ENCODE measurements around the gene UBAP1L.
"Not testable (repeated sequence)": the region's sequence is repeated elsewhere in the genome, so short reads cannot be mapped to it uniquely, and the experiment has no call there.

The UBAP1L gene

GRCh38 chr15:65093793-65094170, 21.2 kb downstream of the UBAP1L start:
- not testable (repeated sequence) for H3K27ac ChIP-seq (ENCODE audit: low read depth, low read length); H3K9ac ChIP-seq (ENCODE audit: low read length in 5 of 5); H3K4me3 ChIP-seq (ENCODE audit: low read depth in 1 of 5, low read length in 5 of 5); H3K9me3 ChIP-seq (ENCODE audit: control insufficient read depth in 5 of 5, low read length in 5 of 5); H3K27me3 ChIP-seq (ENCODE audit: control insufficient read depth in 5 of 5, insufficient read depth in 4 of 5, low read length in 5 of 5)
- Histone ChIP-seq H3K36me3 (ENCODE audit: control insufficient read depth in 5 of 5, insufficient read depth in 5 of 5, low read length in 5 of 5) (peaks cover 6 to 29% (median 22%) of the 10 kb centered on the region in 5 donors), H3K4me1 (ENCODE audit: control insufficient read depth in 5 of 5, insufficient read depth in 5 of 5, low read length in 5 of 5) (peaks cover 2 to 24% (median 20%) of the 10 kb centered on the region in 5 donors)

GRCh38 chr15:65092911-65093792, 21.8 kb downstream of the UBAP1L start:
- no peaks in the 10 kb centered on the region for H3K27me3 ChIP-seq (ENCODE audit: control insufficient read depth in 5 of 5, insufficient read depth in 4 of 5, low read length in 5 of 5)
- no peak overlapping the region for H3K9ac ChIP-seq (ENCODE audit: low read length in 5 of 5)
- no peaks in the 10 kb centered on the region for H3K9me3 ChIP-seq (ENCODE audit: control insufficient read depth in 5 of 5, low read length in 5 of 5)
- H3K4me1 ChIP-seq (ENCODE audit: control insufficient read depth in 5 of 5, insufficient read depth in 5 of 5, low read length in 5 of 5): peaks cover 4 to 30% (median 26%) of the 10 kb centered on the region in 5 donors
- peaks cover 1 to 23% (median 17%) of the 10 kb centered on the region in 5 donors for H3K36me3 ChIP-seq (ENCODE audit: control insufficient read depth in 5 of 5, insufficient read depth in 5 of 5, low read length in 5 of 5)
- H3K4me3 ChIP-seq (ENCODE audit: low read depth in 1 of 5, low read length in 5 of 5): no peak overlapping the region
- H3K27ac ChIP-seq (ENCODE audit: low read depth, low read length): no peak overlapping the region

- H3K27me3 ChIP-seq (ENCODE audit: control insufficient read depth in 5 of 5, insufficient read depth in 4 of 5, low read length in 5 of 5): no peaks in the 10 kb centered on the region
- peak overlapping the region in 2 of 5 donors; percentile 6 to 35 for H3K9ac ChIP-seq (ENCODE audit: low read length in 5 of 5)
- H3K4me3 ChIP-seq (ENCODE audit: low read depth in 1 of 5, low read length in 5 of 5): no peak overlapping the region
- H3K4me1 ChIP-seq (ENCODE audit: control insufficient read depth in 5 of 5, insufficient read depth in 5 of 5, low read length in 5 of 5): peaks cover 8 to 40% (median 36%) of the 10 kb centered on the region in 5 donors
- H3K9me3 ChIP-seq (ENCODE audit: control insufficient read depth in 5 of 5, low read length in 5 of 5): no peaks in the 10 kb centered on the region
- peak overlapping the region; percentile 37 for H3K27ac ChIP-seq (ENCODE audit: low read depth, low read length)
- H3K36me3 ChIP-seq (ENCODE audit: control insufficient read depth in 5 of 5, insufficient read depth in 5 of 5, low read length in 5 of 5): peaks cover 0 to 13% (median 7%) of the 10 kb centered on the region in 5 donors
Observed at GRCh38 chr15:65091946-65092770, 22.8 kb downstream of the UBAP1L start.

GRCh38 chr15:65089206-65089824, 25.7 kb downstream of the UBAP1L start:
- Histone ChIP-seq H3K4me1 (ENCODE audit: control insufficient read depth in 5 of 5, insufficient read depth in 5 of 5, low read length in 5 of 5) (peaks cover 8 to 57% (median 38%) of the 10 kb centered on the region in 5 donors), H3K4me3 (ENCODE audit: low read depth in 1 of 5, low read length in 5 of 5) (peak overlapping the region in 1 of 5 donors; percentile 6), H3K36me3 (ENCODE audit: control insufficient read depth in 5 of 5, insufficient read depth in 5 of 5, low read length in 5 of 5) (peaks cover 0 to 6% (median 0%) of the 10 kb centered on the region in 5 donors), H3K9me3 (ENCODE audit: control insufficient read depth in 5 of 5, low read length in 5 of 5) (no peaks in the 10 kb centered on the region), H3K27ac (ENCODE audit: low read depth, low read length) (peak overlapping the region; percentile 62), H3K27me3 (ENCODE audit: control insufficient read depth in 5 of 5, insufficient read depth in 4 of 5, low read length in 5 of 5) (peaks cover 0 to 7% (median 0%) of the 10 kb centered on the region in 5 donors), H3K9ac (ENCODE audit: low read length in 5 of 5) (no peak overlapping the region)

GRCh38 chr15:65088643-65089021, 26.4 kb downstream of the UBAP1L start:
- Histone ChIP-seq H3K9me3 (ENCODE audit: control insufficient read depth in 5 of 5, low read length in 5 of 5) (no peaks in the 10 kb centered on the region), H3K4me1 (ENCODE audit: control insufficient read depth in 5 of 5, insufficient read depth in 5 of 5, low read length in 5 of 5) (peaks cover 8 to 57% (median 38%) of the 10 kb centered on the region in 5 donors), H3K9ac (ENCODE audit: low read length in 5 of 5) (peak overlapping the region in 1 of 5 donors; percentile 66), H3K27me3 (ENCODE audit: control insufficient read depth in 5 of 5, insufficient read depth in 4 of 5, low read length in 5 of 5) (peaks cover 0 to 7% (median 0%) of the 10 kb centered on the region in 5 donors), H3K36me3 (ENCODE audit: control insufficient read depth in 5 of 5, insufficient read depth in 5 of 5, low read length in 5 of 5) (peaks cover 0 to 6% (median 0%) of the 10 kb centered on the region in 5 donors), H3K4me3 (ENCODE audit: low read depth in 1 of 5, low read length in 5 of 5) (peak overlapping the region in 2 of 5 donors; percentile 6 to 13), H3K27ac (ENCODE audit: low read depth, low read length) (peak overlapping the region; percentile 62)

- H3K27ac ChIP-seq (ENCODE audit: low read depth, low read length): peak overlapping the region; percentile 62
- H3K4me1 ChIP-seq (ENCODE audit: control insufficient read depth in 5 of 5, insufficient read depth in 5 of 5, low read length in 5 of 5): peaks cover 8 to 57% (median 38%) of the 10 kb centered on the region in 5 donors
- H3K9ac ChIP-seq (ENCODE audit: low read length in 5 of 5): peak overlapping the region in 2 of 5 donors; percentile 32 to 66
- H3K9me3 ChIP-seq (ENCODE audit: control insufficient read depth in 5 of 5, low read length in 5 of 5): no peaks in the 10 kb centered on the region
- peaks cover 0 to 7% (median 3%) of the 10 kb centered on the region in 5 donors for H3K27me3 ChIP-seq (ENCODE audit: control insufficient read depth in 5 of 5, insufficient read depth in 4 of 5, low read length in 5 of 5)
- peak overlapping the region in 2 of 5 donors; percentile 5 to 13 for H3K4me3 ChIP-seq (ENCODE audit: low read depth in 1 of 5, low read length in 5 of 5)
- peaks cover 0 to 4% (median 0%) of the 10 kb centered on the region in 5 donors for H3K36me3 ChIP-seq (ENCODE audit: control insufficient read depth in 5 of 5, insufficient read depth in 5 of 5, low read length in 5 of 5)
Observed at GRCh38 chr15:65087873-65088642, 26.9 kb downstream of the UBAP1L start.

GRCh38 chr15:65087411-65087810, 27.6 kb downstream of the UBAP1L start:
- Histone ChIP-seq H3K27ac (ENCODE audit: low read depth, low read length) (peak overlapping the region; percentile 62), H3K9ac (ENCODE audit: low read length in 5 of 5) (peak overlapping the region in 1 of 5 donors; percentile 66), H3K4me3 (ENCODE audit: low read depth in 1 of 5, low read length in 5 of 5) (no peak overlapping the region), H3K27me3 (ENCODE audit: control insufficient read depth in 5 of 5, insufficient read depth in 4 of 5, low read length in 5 of 5) (peaks cover 5 to 9% (median 6%) of the 10 kb centered on the region in 5 donors), H3K9me3 (ENCODE audit: control insufficient read depth in 5 of 5, low read length in 5 of 5) (no peaks in the 10 kb centered on the region), H3K4me1 (ENCODE audit: control insufficient read depth in 5 of 5, insufficient read depth in 5 of 5, low read length in 5 of 5) (peaks cover 8 to 57% (median 40%) of the 10 kb centered on the region in 5 donors), H3K36me3 (ENCODE audit: control insufficient read depth in 5 of 5, insufficient read depth in 5 of 5, low read length in 5 of 5) (no peaks in the 10 kb centered on the region)

- peaks cover 7 to 52% (median 35%) of the 10 kb centered on the region in 5 donors for H3K4me1 ChIP-seq (ENCODE audit: control insufficient read depth in 5 of 5, insufficient read depth in 5 of 5, low read length in 5 of 5)
- no peaks in the 10 kb centered on the region for H3K36me3 ChIP-seq (ENCODE audit: control insufficient read depth in 5 of 5, insufficient read depth in 5 of 5, low read length in 5 of 5)
- no peak overlapping the region for H3K27ac ChIP-seq (ENCODE audit: low read depth, low read length)
- peaks cover 5 to 13% (median 9%) of the 10 kb centered on the region in 5 donors for H3K27me3 ChIP-seq (ENCODE audit: control insufficient read depth in 5 of 5, insufficient read depth in 4 of 5, low read length in 5 of 5)
- no peaks in the 10 kb centered on the region for H3K9me3 ChIP-seq (ENCODE audit: control insufficient read depth in 5 of 5, low read length in 5 of 5)
- H3K9ac ChIP-seq (ENCODE audit: low read length in 5 of 5): no peak overlapping the region
- no peak overlapping the region for H3K4me3 ChIP-seq (ENCODE audit: low read depth in 1 of 5, low read length in 5 of 5)
Observed at GRCh38 chr15:65086680-65087111, 28.3 kb downstream of the UBAP1L start.

All from subcutaneous abdominal adipose tissue (tissue), 5 donors.